ENCODE results near the gene C7.

The C7 gene

GRCh38 chr5:40957048-40957447 is 47.8 kb downstream of the C7 start:
- Histone ChIP-seq H3K14ac (ENCODE audit: low read length in 2 of 2) (no peak overlapping the region), H2BK120ac (ENCODE audit: low read depth, low read length) (no peak overlapping the region), H3K27ac (ENCODE audit: low read length, poor library complexity, severe bottlenecking) (no peak overlapping the region), H2BK15ac (ENCODE audit: low read depth, poor library complexity, severe bottlenecking) (no peak overlapping the region), H2BK5ac (ENCODE audit: low read depth, low read length, poor library complexity, severe bottlenecking) (no peak overlapping the region), H3K9me3 (ENCODE audit: control insufficient read depth, low read length) (peaks cover 28% of the 10 kb centered on the region), H3K79me1 (replicated peaks; ENCODE audit: low read length, poor library complexity, severe bottlenecking) (no peaks in the 10 kb centered on the region), H3K4me3 (ENCODE audit: insufficient read depth in 1 of 2, low read depth in 1 of 2, low read length in 2 of 2) (no peak overlapping the region), H3K18ac (ENCODE audit: low read depth in 1 of 2, low read length in 2 of 2) (no peak overlapping the region), H3K27me3 (ENCODE audit: control insufficient read depth in 1 of 2, insufficient read depth in 1 of 2, low read length in 2 of 2) (no peaks in the 10 kb centered on the region), H3K9ac (ENCODE audit: low read length) (no peak overlapping the region), H3K36me3 (ENCODE audit: control insufficient read depth in 1 of 2, insufficient read depth in 2 of 2, low read depth in 1 of 2, low read length in 2 of 2) (no peaks in the 10 kb centered on the region), H3K23ac (ENCODE audit: low read length in 2 of 2) (no peak overlapping the region), H2BK12ac (ENCODE audit: low read length in 2 of 2) (no peak overlapping the region), H3K4me1 (ENCODE audit: control insufficient read depth, insufficient read depth, low read depth, low read length) (no peaks in the 10 kb centered on the region), H2AFZ (ENCODE audit: low read depth, low read length) (no peak overlapping the region), H3K4me2 (ENCODE audit: low read length, poor library complexity, severe bottlenecking) (no peak overlapping the region), H2AK5ac (ENCODE audit: low read length, severe bottlenecking) (no peak overlapping the region), H4K8ac (ENCODE audit: low read length) (no peak overlapping the region), H4K91ac (ENCODE audit: low read length) (no peak overlapping the region), H3K4ac (ENCODE audit: low read depth in 1 of 2, low read length in 2 of 2) (no peak overlapping the region)
- DNase-seq = no peak
- 88% methylated on average over 2 of the region's 3 CpGs for WGBS

- no peak overlapping the region for H2BK12ac ChIP-seq (ENCODE audit: low read length in 2 of 2)
- H3K9ac ChIP-seq (ENCODE audit: low read length) = no peak overlapping the region
- no peak overlapping the region for H3K14ac ChIP-seq (ENCODE audit: low read length in 2 of 2)
- H2BK15ac ChIP-seq (ENCODE audit: low read depth, poor library complexity, severe bottlenecking) = no peak overlapping the region
- no peak for DNase-seq
- H3K4ac ChIP-seq (ENCODE audit: low read depth in 1 of 2, low read length in 2 of 2) = no peak overlapping the region
- H3K4me2 ChIP-seq (ENCODE audit: low read length, poor library complexity, severe bottlenecking) = no peak overlapping the region
- H2BK5ac ChIP-seq (ENCODE audit: low read depth, low read length, poor library complexity, severe bottlenecking) = no peak overlapping the region
- WGBS = 89% methylated on average over 1 of the region's 5 CpGs
- no peaks in the 10 kb centered on the region for H3K79me1 ChIP-seq (replicated peaks; ENCODE audit: low read length, poor library complexity, severe bottlenecking)
- no peak overlapping the region for H4K91ac ChIP-seq (ENCODE audit: low read length)
- H2BK120ac ChIP-seq (ENCODE audit: low read depth, low read length) = no peak overlapping the region
- H3K27me3 ChIP-seq (ENCODE audit: control insufficient read depth in 1 of 2, insufficient read depth in 1 of 2, low read length in 2 of 2) = no peaks in the 10 kb centered on the region
- no peak overlapping the region for H4K8ac ChIP-seq (ENCODE audit: low read length)
- H2AK5ac ChIP-seq (ENCODE audit: low read length, severe bottlenecking) = no peak overlapping the region
- no peaks in the 10 kb centered on the region for H3K36me3 ChIP-seq (ENCODE audit: control insufficient read depth in 1 of 2, insufficient read depth in 2 of 2, low read depth in 1 of 2, low read length in 2 of 2)
- H3K23ac ChIP-seq (ENCODE audit: low read length in 2 of 2) = no peak overlapping the region
- H3K4me1 ChIP-seq (ENCODE audit: control insufficient read depth, insufficient read depth, low read depth, low read length) = no peaks in the 10 kb centered on the region
- H3K27ac ChIP-seq (ENCODE audit: low read length, poor library complexity, severe bottlenecking) = no peak overlapping the region
- H3K9me3 ChIP-seq (ENCODE audit: control insufficient read depth, low read length) = peaks cover 28% of the 10 kb centered on the region
- H3K4me3 ChIP-seq (ENCODE audit: insufficient read depth in 1 of 2, low read depth in 1 of 2, low read length in 2 of 2) = no peak overlapping the region
- no peak overlapping the region for H2AFZ ChIP-seq (ENCODE audit: low read depth, low read length)
- no peak overlapping the region for H3K18ac ChIP-seq (ENCODE audit: low read depth in 1 of 2, low read length in 2 of 2)
These were observed 49.5 kb downstream of the C7 start for GRCh38 chr5:40958811-40959210.

GRCh38 chr5:40960037-40960436 is 50.7 kb downstream of the C7 start:
- no peak for DNase-seq
- H3K9ac ChIP-seq (ENCODE audit: low read length) = no peak overlapping the region
- H2AK5ac ChIP-seq (ENCODE audit: low read length, severe bottlenecking) = no peak overlapping the region
- no peak overlapping the region for H3K14ac ChIP-seq (ENCODE audit: low read length in 2 of 2)
- H4K91ac ChIP-seq (ENCODE audit: low read length) = no peak overlapping the region
- no peak overlapping the region for H3K23ac ChIP-seq (ENCODE audit: low read length in 2 of 2)
- no peaks in the 10 kb centered on the region for H3K36me3 ChIP-seq (ENCODE audit: control insufficient read depth in 1 of 2, insufficient read depth in 2 of 2, low read depth in 1 of 2, low read length in 2 of 2)
- no peak overlapping the region for H2BK15ac ChIP-seq (ENCODE audit: low read depth, poor library complexity, severe bottlenecking)
- H2BK5ac ChIP-seq (ENCODE audit: low read depth, low read length, poor library complexity, severe bottlenecking) = no peak overlapping the region
- 85% methylated on average over 1 of the region's 1 CpG for WGBS
- no peak overlapping the region for H3K27ac ChIP-seq (ENCODE audit: low read length, poor library complexity, severe bottlenecking)
- peaks cover 28% of the 10 kb centered on the region for H3K9me3 ChIP-seq (ENCODE audit: control insufficient read depth, low read length)
- H3K4me1 ChIP-seq (ENCODE audit: control insufficient read depth, insufficient read depth, low read depth, low read length) = no peaks in the 10 kb centered on the region
- no peak overlapping the region for H3K4me3 ChIP-seq (ENCODE audit: insufficient read depth in 1 of 2, low read depth in 1 of 2, low read length in 2 of 2)
- no peak overlapping the region for H2AFZ ChIP-seq (ENCODE audit: low read depth, low read length)
- no peak overlapping the region for H3K18ac ChIP-seq (ENCODE audit: low read depth in 1 of 2, low read length in 2 of 2)
- H3K4me2 ChIP-seq (ENCODE audit: low read length, poor library complexity, severe bottlenecking) = no peak overlapping the region
- no peaks in the 10 kb centered on the region for H3K79me1 ChIP-seq (replicated peaks; ENCODE audit: low read length, poor library complexity, severe bottlenecking)
- no peak overlapping the region for H3K4ac ChIP-seq (ENCODE audit: low read depth in 1 of 2, low read length in 2 of 2)
- H2BK12ac ChIP-seq (ENCODE audit: low read length in 2 of 2) = no peak overlapping the region
- H2BK120ac ChIP-seq (ENCODE audit: low read depth, low read length) = no peak overlapping the region
- H4K8ac ChIP-seq (ENCODE audit: low read length) = no peak overlapping the region
- H3K27me3 ChIP-seq (ENCODE audit: control insufficient read depth in 1 of 2, insufficient read depth in 1 of 2, low read length in 2 of 2) = no peaks in the 10 kb centered on the region

GRCh38 chr5:40962207-40962955 is 53.1 kb downstream of the C7 start:
- Histone ChIP-seq H2BK12ac (ENCODE audit: low read length in 2 of 2) (no peak overlapping the region), H3K14ac (ENCODE audit: low read length in 2 of 2) (no peak overlapping the region), H3K4me3 (ENCODE audit: insufficient read depth in 1 of 2, low read depth in 1 of 2, low read length in 2 of 2) (no peak overlapping the region), H3K4me2 (ENCODE audit: low read length, poor library complexity, severe bottlenecking) (no peak overlapping the region), H3K9ac (ENCODE audit: low read length) (no peak overlapping the region), H3K9me3 (ENCODE audit: control insufficient read depth, low read length) (peaks cover 28% of the 10 kb centered on the region), H2BK5ac (ENCODE audit: low read depth, low read length, poor library complexity, severe bottlenecking) (no peak overlapping the region), H3K36me3 (ENCODE audit: control insufficient read depth in 1 of 2, insufficient read depth in 2 of 2, low read depth in 1 of 2, low read length in 2 of 2) (no peaks in the 10 kb centered on the region), H4K91ac (ENCODE audit: low read length) (no peak overlapping the region), H2BK120ac (ENCODE audit: low read depth, low read length) (no peak overlapping the region), H3K4me1 (ENCODE audit: control insufficient read depth, insufficient read depth, low read depth, low read length) (no peaks in the 10 kb centered on the region), H4K8ac (ENCODE audit: low read length) (no peak overlapping the region), H2AK5ac (ENCODE audit: low read length, severe bottlenecking) (no peak overlapping the region), H3K27me3 (ENCODE audit: control insufficient read depth in 1 of 2, insufficient read depth in 1 of 2, low read length in 2 of 2) (no peaks in the 10 kb centered on the region), H3K27ac (ENCODE audit: low read length, poor library complexity, severe bottlenecking) (no peak overlapping the region), H3K79me1 (replicated peaks; ENCODE audit: low read length, poor library complexity, severe bottlenecking) (no peaks in the 10 kb centered on the region), H2BK15ac (ENCODE audit: low read depth, poor library complexity, severe bottlenecking) (no peak overlapping the region), H3K23ac (ENCODE audit: low read length in 2 of 2) (no peak overlapping the region), H3K4ac (ENCODE audit: low read depth in 1 of 2, low read length in 2 of 2) (no peak overlapping the region), H2AFZ (ENCODE audit: low read depth, low read length) (no peak overlapping the region), H3K18ac (ENCODE audit: low read depth in 1 of 2, low read length in 2 of 2) (no peak overlapping the region)
- DNase-seq = no peak
- WGBS = 85% methylated on average over 3 of the region's 4 CpGs
